Activated T-cell treated with anti-CD3 and anti-CD28 coated beads for 24 hours (primary cell): ENCODE results near the gene WFDC1.

Experiments
- DNase-seq: peaks from one replicate; pipeline ENCODE4 v3.0.0-alpha.2; 2020; ENCODE audit warnings: low read depth

Gene WFDC1

GRCh38 chr16:84294531-84295142, at the start of gene WFDC1:
TSS of gene WFDC1 (plus strand) at chr16:84294878. CDS start at chr16:84294972, 94 bp downstream.
- DNase-seq, result no peak

GRCh38 chr16:84245956-84246678, 48.6 kb upstream of the WFDC1 start:
- no peak for DNase-seq

GRCh38 chr16:84246679-84247077, 48.0 kb upstream of the WFDC1 start:
- DNase-seq, result no peak

- no peak for DNase-seq
These were observed 47.3 kb upstream of the WFDC1 start for GRCh38 chr16:84247331-84247730.

- DNase-seq, result no peak
These were observed 46.8 kb upstream of the WFDC1 start for GRCh38 chr16:84247844-84248243.

- DNase-seq, result no peak
These were observed 42.5 kb upstream of the WFDC1 start for GRCh38 chr16:84252184-84252583.

GRCh38 chr16:84253173-84253572, 41.5 kb upstream of the WFDC1 start:
- no peak for DNase-seq

- DNase-seq, result no peak
These were observed 40.6 kb upstream of the WFDC1 start for GRCh38 chr16:84254062-84254461.

- no peak for DNase-seq
These were observed 39.4 kb upstream of the WFDC1 start for GRCh38 chr16:84255050-84255810.

GRCh38 chr16:84258266-84258665, 36.4 kb upstream of the WFDC1 start:
- no peak for DNase-seq

GRCh38 chr16:84259691-84260090, 35.0 kb upstream of the WFDC1 start:
- DNase-seq, result no peak

GRCh38 chr16:84260766-84261554, 33.7 kb upstream of the WFDC1 start:
- no peak for DNase-seq

GRCh38 chr16:84262031-84262430, 32.6 kb upstream of the WFDC1 start:
- no peak for DNase-seq

- no peak for DNase-seq
These were observed 31.7 kb upstream of the WFDC1 start for GRCh38 chr16:84262939-84263338.

- no peak for DNase-seq
These were observed 28.2 kb upstream of the WFDC1 start for GRCh38 chr16:84266451-84266850.

GRCh38 chr16:84267380-84267779, 27.3 kb upstream of the WFDC1 start:
- no peak for DNase-seq

- DNase-seq, result no peak
These were observed 26.2 kb upstream of the WFDC1 start for GRCh38 chr16:84268291-84269040.

- DNase-seq, result no peak
These were observed 24.6 kb upstream of the WFDC1 start for GRCh38 chr16:84270071-84270470.

GRCh38 chr16:84270531-84270930, 24.1 kb upstream of the WFDC1 start:
- no peak for DNase-seq

GRCh38 chr16:84271037-84271436, 23.6 kb upstream of the WFDC1 start:
- DNase-seq, result no peak

GRCh38 chr16:84271866-84272265, 22.8 kb upstream of the WFDC1 start:
- no peak for DNase-seq
